ENCODE results near the gene TMEM269.

DNA sequence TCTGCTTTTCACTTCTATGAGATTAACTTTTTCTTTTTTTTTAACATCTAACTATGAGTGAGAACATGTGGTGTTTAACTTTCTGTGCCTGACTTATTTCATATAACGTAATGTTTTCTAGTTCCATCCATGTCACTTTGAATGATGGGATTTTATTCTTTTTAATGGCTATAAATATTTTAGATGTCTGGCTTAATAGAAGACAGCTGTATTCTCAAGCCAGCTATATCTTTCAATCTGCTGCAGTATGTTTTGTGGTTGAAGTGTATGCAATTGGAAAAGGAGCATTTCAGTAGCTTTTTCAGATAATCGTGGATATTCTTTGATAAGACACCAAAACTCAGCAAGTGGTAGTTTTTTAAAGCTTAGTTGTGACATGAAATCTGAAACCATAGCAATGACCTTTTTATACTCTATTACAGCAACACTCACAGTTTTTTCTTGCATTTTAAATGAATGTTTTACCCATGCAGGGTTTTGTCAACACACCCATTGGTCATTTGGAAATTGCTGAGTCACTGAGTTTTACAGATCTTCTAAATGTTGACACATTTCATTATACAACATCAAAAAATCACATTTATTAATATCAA, 38.1 kb downstream of the TMEM269 start:
- TF ChIP-seq, protein P1, sequence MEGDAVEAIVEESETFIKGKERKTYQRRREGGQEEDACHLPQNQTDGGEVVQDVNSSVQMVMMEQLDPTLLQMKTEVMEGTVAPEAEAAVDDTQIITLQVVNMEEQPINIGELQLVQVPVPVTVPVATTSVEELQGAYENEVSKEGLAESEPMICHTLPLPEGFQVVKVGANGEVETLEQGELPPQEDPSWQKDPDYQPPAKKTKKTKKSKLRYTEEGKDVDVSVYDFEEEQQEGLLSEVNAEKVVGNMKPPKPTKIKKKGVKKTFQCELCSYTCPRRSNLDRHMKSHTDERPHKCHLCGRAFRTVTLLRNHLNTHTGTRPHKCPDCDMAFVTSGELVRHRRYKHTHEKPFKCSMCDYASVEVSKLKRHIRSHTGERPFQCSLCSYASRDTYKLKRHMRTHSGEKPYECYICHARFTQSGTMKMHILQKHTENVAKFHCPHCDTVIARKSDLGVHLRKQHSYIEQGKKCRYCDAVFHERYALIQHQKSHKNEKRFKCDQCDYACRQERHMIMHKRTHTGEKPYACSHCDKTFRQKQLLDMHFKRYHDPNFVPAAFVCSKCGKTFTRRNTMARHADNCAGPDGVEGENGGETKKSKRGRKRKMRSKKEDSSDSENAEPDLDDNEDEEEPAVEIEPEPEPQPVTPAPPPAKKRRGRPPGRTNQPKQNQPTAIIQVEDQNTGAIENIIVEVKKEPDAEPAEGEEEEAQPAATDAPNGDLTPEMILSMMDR (IDR thresholded peaks at IDR 0.05; ENCODE audit: low read length): no peak
- TF ChIP-seq EZH2 (IDR thresholded peaks at IDR 0.05; ENCODE audit: borderline replicate concordance, low read length): no peak
